NB4 (cell line): ENCODE data around the gene RNF130.

Experiments used
- DNase-seq: peaks from one replicate; pipeline ENCODE4 v3.0.0; 2010; ENCODE audit warnings: low read depth
- H3K4me3 ChIP-seq: one replicate; pipeline ENCODE4 v1.5.1; 2011; ENCODE audit warnings: mild to moderate bottlenecking, low read depth, low read length, moderate library complexity
- MYC ChIP-seq: IDR thresholded peaks from 2 replicates; pipeline ENCODE4 v1.6.1; 2011; ENCODE audit warnings: low read depth, low read length
- POLR2A ChIP-seq: IDR thresholded peaks from 2 replicates; pipeline ENCODE4 v1.6.1; 2011; ENCODE audit warnings: mild to moderate bottlenecking; ENCODE audit not compliant: insufficient read length; ENCODE audit errors: extremely low read depth
- TF ChIP-seq, protein P1 (sequence below): IDR thresholded peaks from one replicate; pipeline ENCODE4 v1.5.1; 2012; ENCODE audit warnings: low read depth, low read length
- TF ChIP-seq, protein P2 (sequence below): IDR thresholded peaks from 2 replicates; pipeline ENCODE4 v1.6.1; 2011; ENCODE audit warnings: low read depth, low read length

RNF130 gene

DNA sequence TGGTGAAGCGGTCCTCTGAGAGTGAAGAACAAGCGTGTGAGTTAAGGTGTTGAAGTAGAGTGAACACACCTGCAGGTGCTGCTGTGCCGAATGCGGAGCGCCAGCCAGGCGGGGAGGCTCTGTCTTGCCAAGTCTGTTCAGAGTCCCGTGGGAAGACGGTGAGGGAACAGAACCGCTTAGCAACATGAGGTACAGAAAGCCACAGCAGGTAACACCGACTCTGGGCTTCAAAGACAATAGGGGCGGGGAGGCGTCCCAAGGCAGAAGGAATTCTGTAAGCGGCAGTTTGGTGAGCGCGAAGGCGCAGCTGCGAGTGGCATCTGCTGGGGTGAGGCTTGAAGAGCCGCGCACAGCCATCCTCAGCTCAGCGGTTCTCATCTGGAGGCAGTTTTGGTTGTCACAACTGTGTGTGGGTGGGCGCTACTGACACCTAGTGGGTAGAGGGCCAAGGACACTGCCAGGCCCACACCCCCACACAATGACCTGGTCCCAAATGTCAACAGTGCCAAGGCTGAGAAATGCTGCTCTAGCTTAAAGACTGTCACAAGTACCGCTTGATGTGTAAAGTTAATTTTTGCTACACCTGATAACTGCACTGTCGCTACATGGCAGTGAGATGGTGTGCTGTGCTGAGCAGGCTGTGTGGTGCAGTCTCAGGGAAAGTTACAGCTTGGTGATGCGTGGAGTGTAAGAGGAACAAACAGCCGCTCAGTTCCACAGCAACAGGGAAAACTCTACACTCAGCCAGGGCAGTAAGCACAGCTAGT, 96.4 kb downstream of the RNF130 start:
- DNase-seq, result peak; percentile 66
- TF ChIP-seq MYC, result no peak
- TF ChIP-seq, protein P1, sequence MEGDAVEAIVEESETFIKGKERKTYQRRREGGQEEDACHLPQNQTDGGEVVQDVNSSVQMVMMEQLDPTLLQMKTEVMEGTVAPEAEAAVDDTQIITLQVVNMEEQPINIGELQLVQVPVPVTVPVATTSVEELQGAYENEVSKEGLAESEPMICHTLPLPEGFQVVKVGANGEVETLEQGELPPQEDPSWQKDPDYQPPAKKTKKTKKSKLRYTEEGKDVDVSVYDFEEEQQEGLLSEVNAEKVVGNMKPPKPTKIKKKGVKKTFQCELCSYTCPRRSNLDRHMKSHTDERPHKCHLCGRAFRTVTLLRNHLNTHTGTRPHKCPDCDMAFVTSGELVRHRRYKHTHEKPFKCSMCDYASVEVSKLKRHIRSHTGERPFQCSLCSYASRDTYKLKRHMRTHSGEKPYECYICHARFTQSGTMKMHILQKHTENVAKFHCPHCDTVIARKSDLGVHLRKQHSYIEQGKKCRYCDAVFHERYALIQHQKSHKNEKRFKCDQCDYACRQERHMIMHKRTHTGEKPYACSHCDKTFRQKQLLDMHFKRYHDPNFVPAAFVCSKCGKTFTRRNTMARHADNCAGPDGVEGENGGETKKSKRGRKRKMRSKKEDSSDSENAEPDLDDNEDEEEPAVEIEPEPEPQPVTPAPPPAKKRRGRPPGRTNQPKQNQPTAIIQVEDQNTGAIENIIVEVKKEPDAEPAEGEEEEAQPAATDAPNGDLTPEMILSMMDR, result peak; percentile 65
- no peak for TF ChIP-seq POLR2A
- TF ChIP-seq, protein P2, sequence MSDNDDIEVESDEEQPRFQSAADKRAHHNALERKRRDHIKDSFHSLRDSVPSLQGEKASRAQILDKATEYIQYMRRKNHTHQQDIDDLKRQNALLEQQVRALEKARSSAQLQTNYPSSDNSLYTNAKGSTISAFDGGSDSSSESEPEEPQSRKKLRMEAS, result 0 out of 2 replicates have a peak, but pooled peaks have one; percentile 30
- H3K4me3 ChIP-seq, result no peak overlapping the region

DNA sequence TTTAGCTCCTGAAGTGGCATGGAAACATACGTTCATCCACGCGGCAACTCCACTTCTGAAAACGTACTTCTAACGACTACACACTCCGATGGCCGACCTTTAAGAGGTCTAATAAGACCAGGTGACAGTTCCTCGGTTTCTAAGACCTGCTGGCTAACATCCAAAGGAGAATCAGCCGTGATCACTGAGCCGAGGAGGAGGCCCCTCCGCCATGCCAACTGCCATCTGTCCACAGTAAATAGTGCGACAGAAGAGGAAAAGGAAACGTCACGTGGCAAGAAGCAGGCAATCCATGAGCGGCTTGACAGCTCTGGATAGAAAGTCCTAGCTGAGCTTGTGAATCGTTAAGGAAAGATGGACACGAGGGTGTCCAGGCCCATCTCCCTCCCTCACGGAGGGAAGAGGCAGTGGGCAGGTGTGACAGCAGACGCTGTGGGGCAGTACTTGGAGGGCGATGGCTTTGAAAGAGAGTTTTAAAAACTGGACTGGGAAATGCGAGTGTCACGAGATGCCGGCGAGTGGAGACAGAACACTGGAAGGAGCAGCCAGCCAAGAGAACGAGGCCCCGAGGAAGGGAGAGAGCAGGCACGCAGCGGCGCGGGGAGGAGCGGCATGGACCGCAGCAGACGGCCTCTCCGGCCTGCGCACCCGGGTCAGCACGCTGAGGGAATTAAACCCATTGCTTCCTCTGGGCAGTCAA, 97.2 kb downstream of the RNF130 start:
- H3K4me3 ChIP-seq, result no peak overlapping the region
- TF ChIP-seq, protein P2, result no peak
- TF ChIP-seq MYC (no peak), POLR2A (no peak)
- TF ChIP-seq, protein P1, result no peak
- no peak for DNase-seq

DNA sequence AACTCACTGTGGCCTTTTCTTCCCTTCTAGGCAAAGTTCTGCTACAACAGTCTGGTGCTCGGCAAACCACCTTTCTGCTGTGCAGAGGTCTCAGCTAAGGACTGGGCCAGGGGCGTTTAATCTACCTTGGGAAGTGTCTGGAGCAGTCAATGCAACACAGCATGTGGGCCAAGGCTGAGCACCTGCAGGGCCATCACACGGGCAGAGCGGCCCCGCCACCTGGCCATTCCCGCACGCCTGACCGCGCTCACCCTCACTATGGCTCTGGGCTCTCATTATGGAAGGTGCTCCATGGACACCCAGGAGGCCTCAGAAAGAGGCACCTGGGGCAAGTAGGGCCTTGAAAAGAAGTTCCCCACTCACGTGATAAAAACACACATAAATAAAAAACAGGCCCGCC, 98.2 kb downstream of the RNF130 start:
- H3K4me3 ChIP-seq, result no peak overlapping the region
- DNase-seq, result no peak
- TF ChIP-seq, protein P1, result no peak
- TF ChIP-seq, protein P2, result no peak
- TF ChIP-seq MYC, result no peak
- no peak for TF ChIP-seq POLR2A

DNA sequence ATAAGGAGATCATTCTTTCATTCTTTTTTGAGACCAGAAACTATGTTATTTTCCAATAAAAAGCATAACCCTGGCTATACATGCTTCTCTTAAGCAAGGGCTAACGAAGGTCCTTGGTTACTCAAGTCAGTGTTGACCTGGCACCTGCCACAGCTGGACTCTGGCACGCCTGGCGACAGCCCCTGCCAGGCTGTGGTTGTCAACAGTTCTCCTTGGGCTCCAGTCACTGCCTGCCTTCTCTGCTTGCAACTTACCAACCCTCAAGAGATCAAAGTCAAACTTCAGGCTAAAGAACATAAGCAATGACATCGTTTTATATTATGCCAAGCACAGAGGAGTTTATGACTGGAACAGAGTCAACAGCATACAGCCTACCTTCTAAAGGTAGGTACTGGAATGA, 102.4 kb downstream of the RNF130 start:
- TF ChIP-seq, protein P2, result no peak
- no peak for TF ChIP-seq MYC
- TF ChIP-seq, protein P1, result no peak
- no peak for TF ChIP-seq POLR2A
- no peak overlapping the region for H3K4me3 ChIP-seq
- no peak for DNase-seq

DNA sequence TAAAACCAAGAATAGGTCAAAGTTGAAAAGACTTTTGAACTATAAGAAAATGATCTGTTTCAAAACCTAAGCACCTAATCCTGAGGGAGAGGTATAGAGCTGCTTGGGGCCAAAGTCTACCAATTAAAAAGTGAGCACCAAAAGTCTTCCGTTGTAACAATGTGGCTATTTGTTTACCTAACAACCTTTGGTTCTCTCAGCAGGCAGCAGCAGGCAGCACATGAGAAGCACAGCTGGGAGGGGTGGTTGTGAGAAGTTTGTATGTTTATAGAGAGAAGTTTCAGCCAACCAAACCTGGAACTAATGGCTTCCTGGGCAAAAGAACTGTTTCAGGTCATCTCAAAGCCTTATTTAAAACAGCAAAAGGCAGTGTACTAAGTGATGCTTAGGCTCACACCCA, 104.1 kb downstream of the RNF130 start:
- TF ChIP-seq MYC (no peak), POLR2A (no peak)
- TF ChIP-seq, protein P2, result no peak
- TF ChIP-seq, protein P1, result no peak
- no peak overlapping the region for H3K4me3 ChIP-seq
- DNase-seq, result no peak
